NCI-H526 treated with DMSO at 0.1 percent for 48 hours (cell line): Measurements from ENCODE around the gene JPH3.
"Not testable (repeated sequence)": the region's sequence is repeated elsewhere in the genome, so short reads cannot be mapped to it uniquely, and the experiment has no call there.

Experiments used
- DNase-seq: peaks from one replicate; lab custom pipeline; 2025; lab: John Stamatoyannopoulos, UW

JPH3 gene

DNA sequence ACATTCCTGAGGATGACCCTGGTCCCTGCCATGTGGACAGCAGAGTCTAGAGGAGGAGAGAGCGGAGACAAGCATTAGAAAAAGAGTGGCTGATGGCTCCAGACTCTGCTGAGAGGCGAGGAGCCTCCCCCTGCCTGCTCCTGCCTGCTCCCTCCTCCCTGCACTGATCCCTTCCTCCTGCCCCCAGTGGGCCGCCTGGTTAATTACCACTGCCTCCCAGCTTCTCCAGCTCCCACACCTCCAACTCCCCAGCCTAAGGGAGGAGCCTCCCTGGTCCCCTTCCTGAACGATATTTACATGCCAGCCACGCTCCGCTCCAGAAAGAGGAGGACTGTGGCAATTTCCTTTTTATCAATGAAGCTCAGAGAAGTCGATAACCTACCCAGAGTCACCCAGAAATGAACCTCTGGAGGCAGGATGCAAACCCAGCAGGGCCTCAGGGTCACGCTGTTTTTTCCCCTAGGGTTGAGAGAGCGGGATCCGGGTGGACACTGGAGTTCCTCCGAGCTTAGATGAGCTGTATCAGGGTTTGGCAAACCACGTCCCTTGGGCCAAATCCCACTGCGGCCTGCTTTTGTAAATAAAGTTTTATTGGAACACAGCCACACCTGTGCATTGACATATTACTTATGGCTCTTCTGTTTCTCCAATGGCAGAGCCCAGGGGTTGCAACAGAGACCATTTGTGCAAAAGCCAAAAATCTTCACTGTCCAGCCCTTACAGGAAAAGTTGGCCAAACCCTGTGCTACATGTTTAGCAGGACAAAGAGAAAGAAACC lies 27.1 kb upstream of the JPH3 start:
- no peak for DNase-seq

- no peak for DNase-seq
These were observed 26.1 kb upstream of the JPH3 start for GRCh38 chr16:87576171-87576570.

DNA sequence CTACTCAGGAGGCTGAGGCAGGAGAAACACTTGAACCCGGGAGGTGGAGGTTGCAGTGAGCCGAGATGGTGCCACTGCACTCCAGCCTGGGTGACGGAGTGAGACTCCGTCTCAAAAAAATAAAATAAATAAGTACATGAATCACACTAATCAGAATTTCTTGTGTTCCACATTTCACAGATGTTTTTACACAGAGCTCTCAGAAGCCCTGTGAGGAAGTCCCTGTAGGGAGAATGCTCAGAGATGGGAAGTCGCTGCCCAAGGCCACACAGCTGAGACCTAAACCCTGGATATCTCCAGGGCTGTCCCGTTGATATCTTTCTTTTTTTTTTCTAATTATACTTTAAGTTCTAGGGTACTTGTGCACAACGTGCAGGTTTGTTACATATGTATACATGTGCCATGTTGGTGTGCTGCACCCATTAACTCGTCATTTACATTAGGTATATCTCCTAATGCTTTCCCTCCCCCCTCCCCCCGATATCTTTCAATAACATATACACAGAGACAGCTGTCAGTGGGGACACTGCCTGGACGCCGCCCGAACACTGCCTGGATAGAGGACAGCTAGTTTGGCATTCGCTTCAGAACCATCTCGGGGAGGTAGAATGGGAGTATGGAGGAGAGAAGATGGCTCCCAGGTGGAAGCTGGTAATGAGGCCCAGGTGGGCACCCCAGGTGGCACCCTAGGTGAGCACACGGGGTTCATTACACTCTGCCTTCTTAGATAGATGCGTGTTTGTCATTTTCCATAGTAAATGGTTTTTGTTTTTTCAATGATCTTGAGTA lies 24.0 kb upstream of the JPH3 start:
- not testable (repeated sequence) for DNase-seq

DNA sequence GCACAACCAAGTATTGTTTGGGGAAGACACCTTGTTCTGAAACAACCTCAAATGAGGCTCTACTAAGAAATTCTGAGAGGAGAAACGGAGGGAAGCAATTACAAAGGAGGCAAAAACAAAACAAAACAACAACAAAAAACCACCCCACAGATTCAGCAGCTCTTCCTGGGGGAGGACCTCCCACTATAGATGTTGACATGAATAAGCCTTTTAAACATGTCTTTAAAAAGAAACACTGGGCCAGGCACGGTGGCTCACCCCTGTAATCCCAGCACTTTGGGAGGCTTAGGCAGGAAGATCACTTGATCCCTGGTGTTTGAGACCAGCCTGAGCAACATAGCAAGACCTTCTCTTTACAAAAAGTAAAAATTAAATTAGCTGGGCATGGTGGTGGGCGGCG lies 22.6 kb upstream of the JPH3 start:
- DNase-seq, result no peak

DNA sequence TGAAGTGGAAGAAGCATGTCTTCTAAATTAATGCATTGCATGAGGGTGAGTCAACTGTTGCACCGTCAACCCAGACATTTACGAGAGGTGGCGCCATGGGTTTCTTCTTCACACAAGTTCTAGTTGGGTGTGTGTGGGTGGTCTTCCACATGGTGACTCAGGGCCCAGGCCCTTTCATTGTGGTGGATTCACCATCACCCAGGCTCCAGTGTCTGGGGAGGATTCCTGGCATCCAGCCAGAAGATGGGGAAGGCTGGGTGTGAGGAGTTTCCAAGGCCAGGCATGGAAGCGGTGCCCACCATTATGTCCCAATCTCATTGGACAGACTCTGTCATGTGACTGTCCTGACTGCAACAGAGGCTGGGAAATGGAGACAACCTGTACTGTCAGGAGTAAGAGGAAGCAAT lies 21.4 kb upstream of the JPH3 start:
- DNase-seq, result no peak

DNA sequence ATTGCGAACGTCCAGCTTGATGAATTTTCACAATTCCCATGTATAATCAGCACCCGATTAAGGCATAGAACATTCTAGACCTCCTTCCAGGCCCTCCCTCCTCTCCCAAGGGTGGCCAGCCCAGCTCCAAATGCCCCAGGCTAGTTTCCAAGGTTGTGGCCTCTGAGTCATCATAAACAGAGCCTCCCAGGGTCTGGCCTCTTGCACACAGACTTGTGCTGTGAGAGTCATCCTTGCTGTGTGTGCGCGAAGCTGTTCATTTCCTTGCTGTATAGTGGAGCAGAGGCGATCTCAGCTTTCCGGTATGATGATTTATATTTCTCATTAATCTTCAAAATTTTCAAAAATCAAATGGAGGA lies 20.5 kb upstream of the JPH3 start:
- no peak for DNase-seq

DNA sequence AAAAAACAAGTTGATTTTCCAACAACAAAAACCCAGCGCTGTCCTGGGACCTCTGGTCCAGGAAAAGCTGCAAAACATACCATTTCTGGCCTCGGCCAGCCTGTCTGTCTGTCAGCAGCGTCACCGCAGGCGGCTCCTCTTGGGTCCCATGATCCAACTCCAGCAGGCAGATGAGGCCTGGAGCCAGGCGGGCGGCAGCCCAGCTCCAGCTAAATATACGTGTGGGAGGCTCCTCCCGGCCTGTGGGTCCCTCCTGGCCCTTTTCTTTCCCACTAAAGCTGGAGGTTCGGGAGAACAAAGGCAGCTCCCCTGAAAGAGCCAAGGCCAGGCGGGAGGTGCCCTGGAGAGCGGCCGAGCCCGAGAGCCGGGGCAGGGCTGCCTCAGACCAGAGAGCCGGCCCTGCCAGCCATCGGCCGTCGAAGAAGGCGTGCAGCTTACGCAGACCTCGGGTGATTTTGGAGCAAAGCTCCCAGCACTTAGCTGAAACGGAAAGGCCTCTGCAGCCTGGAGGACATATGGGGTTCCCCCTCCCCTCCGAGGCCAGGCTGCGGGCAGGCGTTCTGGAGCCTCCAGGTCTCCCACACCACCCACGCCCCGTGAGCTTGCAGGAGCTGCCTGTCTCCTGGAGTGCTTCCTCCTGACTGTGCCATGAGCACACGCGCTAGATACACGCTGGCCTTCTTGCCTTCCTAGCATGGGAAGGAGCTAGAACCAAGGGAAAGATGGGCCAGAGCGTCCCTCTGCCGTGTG lies 19.9 kb upstream of the JPH3 start:
- no peak for DNase-seq

DNA sequence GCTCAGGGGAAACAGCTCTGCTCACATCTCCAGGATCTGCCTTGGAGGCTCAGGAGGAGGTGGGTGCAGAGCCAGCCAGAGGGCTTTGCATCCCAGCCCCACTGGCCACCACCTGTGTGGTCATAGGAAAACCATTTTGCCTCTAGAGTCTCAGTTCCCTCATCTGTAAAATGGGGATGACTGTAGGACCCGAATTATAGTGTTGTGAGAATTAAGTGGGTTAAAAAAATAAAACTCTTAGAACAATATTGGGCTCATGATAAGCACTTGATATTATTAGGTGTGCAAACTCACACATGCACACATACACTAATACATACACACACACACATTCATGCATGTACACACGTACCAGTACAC lies 19.4 kb upstream of the JPH3 start:
- DNase-seq, result no peak

GRCh38 chr16:87583453-87584131 lies 18.7 kb upstream of the JPH3 start:
- DNase-seq, result no peak

- DNase-seq, result no peak
These were observed 18.0 kb upstream of the JPH3 start for GRCh38 chr16:87584271-87584670.

- no peak for DNase-seq
These were observed 17.3 kb upstream of the JPH3 start for GRCh38 chr16:87584975-87585374.

DNA sequence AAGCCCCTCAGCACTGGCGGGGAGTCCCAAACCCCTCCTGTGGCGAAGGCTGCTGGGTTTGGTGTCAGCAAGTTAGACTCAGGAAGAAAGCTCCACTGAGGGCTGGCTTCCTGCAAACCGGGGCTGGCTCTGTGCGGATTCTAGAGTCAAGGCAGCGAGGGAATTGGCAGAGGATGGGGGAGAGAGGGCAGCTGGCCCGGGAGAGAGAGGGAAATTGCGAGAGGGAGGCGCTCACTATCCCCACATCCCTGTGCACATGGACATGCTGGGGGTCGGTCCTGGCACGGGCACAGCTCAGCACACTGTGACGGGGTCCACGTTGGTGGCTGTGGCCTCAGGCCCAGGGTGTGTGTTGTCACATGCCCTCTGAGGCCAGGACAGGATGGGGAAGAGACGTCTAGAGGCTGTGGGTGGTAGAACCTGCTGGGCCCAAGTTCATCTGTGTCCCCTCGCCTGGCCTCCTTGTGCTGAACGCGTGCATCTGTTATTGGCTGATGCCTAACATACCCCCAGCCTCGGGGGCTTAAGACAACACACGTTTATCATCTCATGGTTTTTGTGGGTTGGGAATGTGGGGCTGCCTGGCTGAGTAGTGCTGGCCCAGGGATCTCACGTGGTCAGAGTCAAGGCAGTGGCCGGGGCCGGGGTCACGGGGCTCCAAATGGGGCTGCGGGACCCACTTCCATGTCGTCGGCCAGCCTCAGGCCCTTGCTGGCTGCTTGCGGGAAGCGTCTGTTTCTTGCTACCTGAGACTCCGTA lies 16.7 kb upstream of the JPH3 start:
- no peak for DNase-seq

DNA sequence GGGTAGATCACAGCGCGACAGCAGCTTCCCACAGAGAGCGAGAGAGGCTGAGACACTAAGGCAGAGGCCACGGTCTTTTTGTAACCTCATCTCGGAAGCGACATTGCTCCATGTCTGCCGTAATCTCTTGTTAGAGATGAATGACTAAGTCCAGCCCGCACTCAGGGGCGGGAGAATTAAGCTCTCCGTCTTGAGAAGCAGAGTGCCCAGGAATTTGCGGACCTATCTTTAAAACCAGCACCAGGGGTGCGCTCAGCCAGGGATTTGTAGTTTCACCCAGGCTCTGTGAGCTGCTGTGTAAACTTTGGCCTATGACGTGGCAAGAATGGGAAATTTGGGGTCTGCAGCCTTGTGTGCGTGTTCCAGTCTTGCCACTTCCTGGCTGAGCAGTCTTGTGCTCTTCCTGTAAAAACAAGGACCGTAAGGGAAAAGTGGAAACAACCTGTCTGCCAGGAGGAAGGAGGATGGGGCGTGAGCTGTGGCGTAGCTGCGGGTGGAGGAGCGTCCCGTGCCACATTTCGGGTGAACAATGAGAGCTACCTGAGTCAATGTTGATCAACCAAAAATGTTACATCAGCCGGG lies 16.0 kb upstream of the JPH3 start:
- no peak for DNase-seq

DNA sequence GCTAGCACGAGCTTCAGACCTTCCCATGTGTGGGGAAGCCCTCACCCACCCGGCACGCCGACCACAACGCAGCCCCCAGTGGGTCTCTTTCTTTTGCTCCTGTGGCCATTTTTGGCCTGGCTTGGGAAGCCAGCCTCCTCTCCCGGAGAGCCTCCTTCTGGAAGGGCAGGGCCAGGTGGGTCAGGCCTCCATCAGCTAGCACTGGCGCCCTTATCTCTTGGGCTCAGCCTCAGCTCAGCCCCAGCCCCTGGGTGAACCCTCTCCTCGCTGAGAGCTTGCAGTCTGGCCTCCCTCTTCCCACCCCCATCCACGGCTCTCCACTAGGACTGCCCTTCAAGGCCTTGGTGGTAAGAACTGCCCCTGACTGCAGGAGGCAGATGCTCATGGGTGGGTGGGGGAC lies 14.7 kb upstream of the JPH3 start:
- DNase-seq, result no peak

DNA sequence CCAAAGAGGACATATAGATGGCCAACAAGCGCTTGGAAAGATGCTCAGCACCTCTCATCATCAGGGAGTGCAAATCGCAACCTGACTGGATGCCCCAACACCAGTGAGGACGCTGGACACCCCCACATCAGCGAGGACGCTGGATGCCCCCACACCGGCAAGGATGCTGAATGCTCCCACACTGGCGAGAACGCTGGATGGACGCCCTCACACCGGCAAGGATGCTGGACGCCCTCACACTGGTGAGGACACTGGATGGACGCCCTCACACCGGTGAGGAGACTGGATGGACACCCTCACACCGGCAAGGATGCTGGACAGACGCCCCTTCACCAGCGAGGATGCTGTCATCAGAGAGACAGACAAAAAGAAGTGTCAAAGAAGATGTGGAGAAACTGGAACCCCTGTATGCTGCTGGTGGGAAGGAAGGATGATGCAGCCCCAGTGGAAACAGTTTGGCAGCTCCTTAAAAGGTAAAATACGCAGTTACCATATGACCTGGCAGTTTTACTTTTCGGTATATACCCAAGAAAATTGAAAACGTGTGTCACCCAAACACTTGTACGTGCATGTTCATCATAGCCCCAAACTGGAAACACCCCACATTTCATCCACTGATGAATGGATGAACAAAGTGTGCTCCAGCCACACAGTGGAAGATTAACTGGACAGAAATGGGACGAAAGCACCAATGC lies 10.1 kb upstream of the JPH3 start:
- no peak for DNase-seq

DNA sequence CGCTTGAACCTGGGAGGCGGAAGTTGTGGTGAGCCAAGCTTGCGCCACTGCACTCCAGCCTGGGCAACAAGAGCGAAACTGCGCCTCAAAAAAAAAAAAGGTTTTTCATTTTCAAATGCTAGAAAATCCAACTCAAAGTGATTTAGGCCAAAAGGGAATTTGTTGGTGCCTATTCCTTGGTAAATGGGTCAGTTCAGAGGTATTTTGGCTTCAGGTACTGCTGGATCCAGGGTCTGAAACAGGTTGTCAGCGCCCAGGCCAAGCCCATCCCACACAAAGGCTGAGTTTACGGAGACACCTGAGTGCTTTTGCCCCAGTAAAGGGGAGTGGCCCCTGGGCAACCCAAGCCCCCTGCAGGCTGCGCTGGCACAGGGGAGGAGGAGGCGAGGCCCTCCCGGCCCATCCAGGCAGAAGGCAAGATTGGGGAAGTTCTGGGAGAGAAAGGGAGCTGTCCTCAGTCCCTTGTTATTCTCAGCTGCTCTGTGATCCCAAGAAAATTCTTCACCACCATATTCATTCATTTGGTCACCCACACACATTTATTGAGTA lies 8.5 kb upstream of the JPH3 start:
- DNase-seq, result no peak

DNA sequence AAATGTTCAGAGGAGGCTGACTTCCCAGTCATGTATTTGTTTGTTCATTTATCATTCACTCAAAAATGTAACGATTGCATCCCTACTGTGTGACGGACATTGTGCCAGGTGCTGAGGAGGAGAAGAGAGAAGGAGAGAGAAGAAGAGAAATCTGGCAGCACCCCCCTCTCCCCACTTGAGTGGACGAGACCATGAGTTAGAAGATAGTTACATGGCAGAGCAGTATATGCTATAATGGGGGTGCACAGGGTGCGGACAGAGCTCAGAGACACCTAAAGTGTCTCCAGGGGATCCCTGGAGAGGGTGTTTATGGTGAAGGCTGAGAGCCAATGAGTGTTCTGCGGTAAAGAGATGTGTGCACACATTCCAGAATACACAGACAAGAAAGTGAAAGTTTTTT lies 6.6 kb upstream of the JPH3 start:
- DNase-seq, result no peak

GRCh38 chr16:87597324-87597830 lies 4.9 kb upstream of the JPH3 start:
- DNase-seq, result no peak

- DNase-seq, result no peak
These were observed 3.9 kb upstream of the JPH3 start for GRCh38 chr16:87598431-87598830.

GRCh38 chr16:87600246-87600645 lies 2.1 kb upstream of the JPH3 start:
- no peak for DNase-seq
